Measurements from ENCODE around the gene FMN1. TPM values are rescaled to one million over a fixed set of nuclear protein-coding genes. Genes with fewer than 3 reads are reported as not detected.

FMN1 gene
- total RNA-seq, 1 experiment from 2014 or later = 3.9 TPM

DNA sequence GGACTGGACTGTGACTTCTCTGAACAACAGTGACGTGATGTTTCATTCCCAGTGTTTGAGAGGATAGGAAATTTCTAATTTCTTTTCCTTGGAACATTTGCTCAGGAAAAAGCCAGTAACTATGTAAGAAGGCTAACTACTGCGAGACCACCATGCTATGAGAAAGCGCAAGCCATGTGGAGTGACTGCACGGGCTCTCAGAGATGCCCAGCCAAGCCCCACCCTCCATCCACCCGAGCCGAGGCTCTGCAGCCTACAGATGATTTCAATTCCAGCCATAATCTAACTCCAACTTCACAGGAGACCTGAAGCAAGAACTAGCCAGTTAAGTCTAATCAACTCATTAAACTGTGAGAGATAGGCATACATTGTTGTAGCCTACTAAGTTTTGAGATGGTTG, 352.4 kb downstream of the FMN1 start:
- no peaks in the 10 kb centered on the region for H3K36me3 ChIP-seq (ENCODE audit: control insufficient read depth, insufficient read depth, low read length)
- H3K4me1 ChIP-seq (ENCODE audit: control insufficient read depth, insufficient read depth, low read length) = no peaks in the 10 kb centered on the region
- ATAC-seq = no peak
- no peak for DNase-seq (ENCODE audit: low read depth, low spot score)
- H3K4me3 ChIP-seq (ENCODE audit: low read depth in 2 of 2, low read length in 2 of 2) = no peak overlapping the region
- in situ Hi-C loops (cut with HindIII; ENCODE audit: low pct_unique_long_range_greater_than_20kb, low sequenced_read_pairs) = no loop called here
- ChIA-PET CTCF (no interaction called here), POLR2A (no interaction called here)
- no peaks in the 10 kb centered on the region for H3K9me3 ChIP-seq (ENCODE audit: control insufficient read depth, insufficient read depth, low read depth, low read length)
- intact Hi-C loops (cut with micrococcal nuclease; ENCODE audit: unreplicated experiment) = no loop called here
- BruUV-seq (replicated peaks) = no TSS peak
- no peak overlapping the region for H3K27ac ChIP-seq (ENCODE audit: low read length)
- no peaks in the 10 kb centered on the region; the same call in 1 of the 2 replicates for H3K27me3 ChIP-seq (ENCODE audit: control insufficient read depth, insufficient read depth, low read length)
- TF ChIP-seq TCF7L2 (IDR thresholded peaks at IDR 0.05; ENCODE audit: low read depth, low read length) = no peak
- TF ChIP-seq POLR2AphosphoS5 (IDR thresholded peaks at IDR 0.05; ENCODE audit: low read depth, low read length) = no peak
- TF ChIP-seq, protein P1, sequence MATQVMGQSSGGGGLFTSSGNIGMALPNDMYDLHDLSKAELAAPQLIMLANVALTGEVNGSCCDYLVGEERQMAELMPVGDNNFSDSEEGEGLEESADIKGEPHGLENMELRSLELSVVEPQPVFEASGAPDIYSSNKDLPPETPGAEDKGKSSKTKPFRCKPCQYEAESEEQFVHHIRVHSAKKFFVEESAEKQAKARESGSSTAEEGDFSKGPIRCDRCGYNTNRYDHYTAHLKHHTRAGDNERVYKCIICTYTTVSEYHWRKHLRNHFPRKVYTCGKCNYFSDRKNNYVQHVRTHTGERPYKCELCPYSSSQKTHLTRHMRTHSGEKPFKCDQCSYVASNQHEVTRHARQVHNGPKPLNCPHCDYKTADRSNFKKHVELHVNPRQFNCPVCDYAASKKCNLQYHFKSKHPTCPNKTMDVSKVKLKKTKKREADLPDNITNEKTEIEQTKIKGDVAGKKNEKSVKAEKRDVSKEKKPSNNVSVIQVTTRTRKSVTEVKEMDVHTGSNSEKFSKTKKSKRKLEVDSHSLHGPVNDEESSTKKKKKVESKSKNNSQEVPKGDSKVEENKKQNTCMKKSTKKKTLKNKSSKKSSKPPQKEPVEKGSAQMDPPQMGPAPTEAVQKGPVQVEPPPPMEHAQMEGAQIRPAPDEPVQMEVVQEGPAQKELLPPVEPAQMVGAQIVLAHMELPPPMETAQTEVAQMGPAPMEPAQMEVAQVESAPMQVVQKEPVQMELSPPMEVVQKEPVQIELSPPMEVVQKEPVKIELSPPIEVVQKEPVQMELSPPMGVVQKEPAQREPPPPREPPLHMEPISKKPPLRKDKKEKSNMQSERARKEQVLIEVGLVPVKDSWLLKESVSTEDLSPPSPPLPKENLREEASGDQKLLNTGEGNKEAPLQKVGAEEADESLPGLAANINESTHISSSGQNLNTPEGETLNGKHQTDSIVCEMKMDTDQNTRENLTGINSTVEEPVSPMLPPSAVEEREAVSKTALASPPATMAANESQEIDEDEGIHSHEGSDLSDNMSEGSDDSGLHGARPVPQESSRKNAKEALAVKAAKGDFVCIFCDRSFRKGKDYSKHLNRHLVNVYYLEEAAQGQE (IDR thresholded peaks at IDR 0.05; ENCODE audit: insufficient read depth in 1 of 2, low read depth in 2 of 2, low read length in 1 of 2) = no peak
- TF ChIP-seq, protein P2, sequence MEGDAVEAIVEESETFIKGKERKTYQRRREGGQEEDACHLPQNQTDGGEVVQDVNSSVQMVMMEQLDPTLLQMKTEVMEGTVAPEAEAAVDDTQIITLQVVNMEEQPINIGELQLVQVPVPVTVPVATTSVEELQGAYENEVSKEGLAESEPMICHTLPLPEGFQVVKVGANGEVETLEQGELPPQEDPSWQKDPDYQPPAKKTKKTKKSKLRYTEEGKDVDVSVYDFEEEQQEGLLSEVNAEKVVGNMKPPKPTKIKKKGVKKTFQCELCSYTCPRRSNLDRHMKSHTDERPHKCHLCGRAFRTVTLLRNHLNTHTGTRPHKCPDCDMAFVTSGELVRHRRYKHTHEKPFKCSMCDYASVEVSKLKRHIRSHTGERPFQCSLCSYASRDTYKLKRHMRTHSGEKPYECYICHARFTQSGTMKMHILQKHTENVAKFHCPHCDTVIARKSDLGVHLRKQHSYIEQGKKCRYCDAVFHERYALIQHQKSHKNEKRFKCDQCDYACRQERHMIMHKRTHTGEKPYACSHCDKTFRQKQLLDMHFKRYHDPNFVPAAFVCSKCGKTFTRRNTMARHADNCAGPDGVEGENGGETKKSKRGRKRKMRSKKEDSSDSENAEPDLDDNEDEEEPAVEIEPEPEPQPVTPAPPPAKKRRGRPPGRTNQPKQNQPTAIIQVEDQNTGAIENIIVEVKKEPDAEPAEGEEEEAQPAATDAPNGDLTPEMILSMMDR (IDR thresholded peaks at IDR 0.05) = no peak
- TF ChIP-seq SIN3A (IDR thresholded peaks at IDR 0.05; ENCODE audit: borderline replicate concordance, insufficient read depth, low read depth, low read length) = no peak

DNA sequence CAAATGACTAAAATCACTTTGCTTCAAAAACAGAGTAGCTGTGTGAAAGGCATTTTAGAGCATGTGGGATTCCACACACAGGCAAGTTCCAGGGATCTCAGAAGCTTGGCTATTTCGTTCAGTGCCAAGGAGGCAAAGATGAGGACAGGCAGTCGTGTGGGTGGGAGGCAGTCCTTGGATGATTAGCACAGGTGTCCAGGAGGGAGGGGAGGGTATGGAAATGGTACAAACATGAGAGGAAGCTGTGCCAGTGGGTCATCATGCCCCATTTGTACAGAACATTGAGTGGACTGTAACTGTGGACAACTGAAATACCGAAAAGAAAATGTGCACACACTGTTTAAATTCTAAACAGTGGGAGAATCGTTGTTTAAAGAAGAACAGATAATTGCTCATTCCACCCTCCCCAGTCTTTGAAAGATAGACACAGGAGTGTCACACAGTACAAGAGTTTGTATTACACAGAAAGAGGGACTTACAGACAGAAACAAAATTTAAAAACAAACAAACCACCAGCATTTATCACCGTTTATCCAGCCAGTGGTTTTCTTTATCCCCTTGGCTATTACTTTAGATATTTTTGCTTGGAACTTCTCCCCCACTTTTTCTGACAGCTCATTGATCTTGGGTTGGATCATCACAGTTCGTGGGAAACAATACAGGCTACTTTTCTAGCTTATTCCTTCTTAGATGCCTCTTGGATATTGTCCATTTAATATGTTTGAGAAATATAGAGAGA, 353.8 kb downstream of the FMN1 start:
- Histone ChIP-seq H3K4me3 (ENCODE audit: low read depth in 2 of 2, low read length in 2 of 2) (no peak overlapping the region), H3K27ac (ENCODE audit: low read length) (no peak overlapping the region), H3K9me3 (ENCODE audit: control insufficient read depth, insufficient read depth, low read depth, low read length) (no peaks in the 10 kb centered on the region), H3K27me3 (ENCODE audit: control insufficient read depth, insufficient read depth, low read length) (no peaks in the 10 kb centered on the region; the same call in 1 of the 2 replicates), H3K36me3 (ENCODE audit: control insufficient read depth, insufficient read depth, low read length) (no peaks in the 10 kb centered on the region), H3K4me1 (ENCODE audit: control insufficient read depth, insufficient read depth, low read length) (no peaks in the 10 kb centered on the region)
- in situ Hi-C loops (cut with HindIII; ENCODE audit: low pct_unique_long_range_greater_than_20kb, low sequenced_read_pairs) (no loop called here), intact Hi-C loops (cut with micrococcal nuclease; ENCODE audit: unreplicated experiment) (no loop called here)
- CTCF ChIA-PET = no interaction called here
- POLR2A ChIA-PET = interaction anchor here (0.6 kb wide), 1 partner anchor 14 kb away, joined by 4 read pairs; no protein-coding TSS in a partner anchor
- DNase-seq (ENCODE audit: low read depth, low spot score) = no peak
- ATAC-seq = no peak
- TF ChIP-seq TCF7L2 (IDR thresholded peaks at IDR 0.05; ENCODE audit: low read depth, low read length) (no peak), SIN3A (IDR thresholded peaks at IDR 0.05; ENCODE audit: borderline replicate concordance, insufficient read depth, low read depth, low read length) (no peak), POLR2AphosphoS5 (IDR thresholded peaks at IDR 0.05; ENCODE audit: low read depth, low read length) (no peak)
- TF ChIP-seq, protein P1 (IDR thresholded peaks at IDR 0.05; ENCODE audit: insufficient read depth in 1 of 2, low read depth in 2 of 2, low read length in 1 of 2) = no peak
- TF ChIP-seq, protein P2 (IDR thresholded peaks at IDR 0.05) = no peak
- no TSS peak for BruUV-seq (replicated peaks)
